ENCODE results near the gene ATP6V1B1. TPM values are rescaled to one million over a fixed set of nuclear protein-coding genes. Genes with fewer than 3 reads are reported as not detected.

Gene ATP6V1B1
- total RNA-seq, 3 donors from 2014 or later, result not detected

DNA sequence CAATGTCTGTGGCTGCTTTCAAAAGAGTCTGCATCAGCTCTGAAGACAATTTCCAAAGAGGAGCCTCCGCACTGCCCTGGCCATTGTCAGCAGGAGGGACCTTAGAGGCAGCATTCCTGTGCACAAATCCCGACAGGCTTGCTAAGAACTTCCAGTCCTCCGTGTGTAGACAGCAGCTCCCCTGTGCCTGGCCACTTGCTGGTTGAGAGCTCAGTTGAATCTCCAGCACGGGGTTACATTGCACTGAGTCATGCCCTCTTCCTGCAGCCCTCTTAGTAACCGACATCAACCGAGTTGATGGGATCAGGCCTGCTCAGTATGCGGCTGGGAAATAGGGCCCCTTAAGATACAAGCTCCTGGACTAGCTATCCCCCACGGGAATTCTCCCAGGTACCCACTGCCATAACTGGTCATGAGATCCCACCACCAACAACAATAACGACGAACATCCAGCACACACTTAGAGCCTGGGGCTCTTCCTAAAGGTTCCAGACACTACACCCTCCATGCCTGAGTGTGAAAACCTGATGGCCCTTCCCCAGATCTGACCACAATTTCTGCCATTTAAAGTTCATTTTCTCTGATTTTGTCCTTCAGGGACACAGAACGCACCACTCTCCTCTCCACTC is 12.0 kb downstream of the ATP6V1B1 start:
- ATAC-seq (peak; percentile 15), DNase-seq (no peak)
- no peaks in the 10 kb centered on the region for H3K9me3 ChIP-seq
- peaks cover 3% of the 10 kb centered on the region for H3K4me1 ChIP-seq (ENCODE audit: low read depth)
- intact Hi-C loops (cut with DNase I, micrococcal nuclease), result loop anchor here in 1 of 2 donors (5.0 kb wide), 1 partner anchor 85 kb away; no protein-coding TSS in a partner anchor
- no peak overlapping the region for H3K4me3 ChIP-seq
- H3K36me3 ChIP-seq (ENCODE audit: low read depth), result no peaks in the 10 kb centered on the region
- TF ChIP-seq, protein P1, sequence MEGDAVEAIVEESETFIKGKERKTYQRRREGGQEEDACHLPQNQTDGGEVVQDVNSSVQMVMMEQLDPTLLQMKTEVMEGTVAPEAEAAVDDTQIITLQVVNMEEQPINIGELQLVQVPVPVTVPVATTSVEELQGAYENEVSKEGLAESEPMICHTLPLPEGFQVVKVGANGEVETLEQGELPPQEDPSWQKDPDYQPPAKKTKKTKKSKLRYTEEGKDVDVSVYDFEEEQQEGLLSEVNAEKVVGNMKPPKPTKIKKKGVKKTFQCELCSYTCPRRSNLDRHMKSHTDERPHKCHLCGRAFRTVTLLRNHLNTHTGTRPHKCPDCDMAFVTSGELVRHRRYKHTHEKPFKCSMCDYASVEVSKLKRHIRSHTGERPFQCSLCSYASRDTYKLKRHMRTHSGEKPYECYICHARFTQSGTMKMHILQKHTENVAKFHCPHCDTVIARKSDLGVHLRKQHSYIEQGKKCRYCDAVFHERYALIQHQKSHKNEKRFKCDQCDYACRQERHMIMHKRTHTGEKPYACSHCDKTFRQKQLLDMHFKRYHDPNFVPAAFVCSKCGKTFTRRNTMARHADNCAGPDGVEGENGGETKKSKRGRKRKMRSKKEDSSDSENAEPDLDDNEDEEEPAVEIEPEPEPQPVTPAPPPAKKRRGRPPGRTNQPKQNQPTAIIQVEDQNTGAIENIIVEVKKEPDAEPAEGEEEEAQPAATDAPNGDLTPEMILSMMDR (IDR thresholded peaks at IDR 0.05), result no peak

DNA sequence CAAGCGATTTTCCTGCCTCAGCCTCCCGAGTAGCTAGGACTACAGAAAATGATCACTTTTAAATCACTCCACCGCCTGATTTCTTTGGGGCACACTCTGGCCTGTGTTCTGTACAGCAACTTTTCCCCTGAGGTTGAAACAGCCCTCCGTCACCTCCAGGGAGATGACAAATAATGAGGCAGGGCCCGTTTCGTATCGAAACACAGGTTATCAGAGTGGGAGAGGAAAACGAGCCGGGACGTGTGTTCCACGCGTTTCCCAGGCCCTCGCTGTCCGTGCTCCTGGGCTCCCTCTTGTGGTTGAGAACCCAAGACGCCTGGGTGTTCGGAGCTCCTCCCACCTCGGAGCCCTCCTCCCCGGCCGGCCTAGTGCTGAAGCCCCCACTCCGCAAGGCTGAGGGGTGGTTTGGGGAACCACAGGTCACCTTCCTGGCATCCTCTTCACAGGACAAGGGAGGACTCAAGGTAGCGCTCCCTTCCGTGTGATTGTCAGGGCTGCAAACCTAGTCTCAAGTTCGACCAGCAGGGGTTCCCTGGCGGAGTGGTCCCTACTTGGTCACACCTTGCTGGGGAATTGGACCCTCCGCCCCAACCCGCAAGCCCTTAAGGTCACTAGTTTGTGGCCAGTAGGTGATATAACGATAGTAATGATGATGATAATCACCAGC is 12.8 kb downstream of the ATP6V1B1 start:
- peak; percentile 89 for ATAC-seq
- peak; percentile 66 to 84 (median 80) for DNase-seq
- Histone ChIP-seq H3K4me3 (no peak overlapping the region), H3K4me1 (ENCODE audit: low read depth) (peaks cover 3% of the 10 kb centered on the region), H3K36me3 (ENCODE audit: low read depth) (no peaks in the 10 kb centered on the region), H3K9me3 (no peaks in the 10 kb centered on the region)
- intact Hi-C loops (cut with DNase I, micrococcal nuclease), result loop anchor here in 1 of 2 donors (5.0 kb wide), 1 partner anchor 86 kb away; no protein-coding TSS in a partner anchor
- TF ChIP-seq, protein P1 (IDR thresholded peaks at IDR 0.05), result peak; percentile 76

DNA sequence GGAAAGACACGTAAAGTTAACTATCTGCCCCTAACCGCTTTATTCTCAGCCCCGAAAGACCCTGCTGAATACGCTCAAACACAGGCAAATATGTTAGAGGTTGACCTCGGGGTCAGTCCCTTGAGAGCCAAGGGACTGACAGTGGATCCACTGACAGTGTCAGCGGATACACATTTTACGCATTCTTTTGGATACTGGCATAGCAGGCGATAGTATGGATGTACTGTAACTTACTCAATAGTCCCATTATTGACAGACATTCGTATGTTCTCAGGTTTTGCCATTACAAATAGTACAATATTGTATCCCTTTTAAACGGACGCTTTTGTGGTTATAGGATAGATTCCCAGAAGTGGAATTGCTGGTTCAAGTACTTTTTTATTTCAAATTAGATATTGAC is 13.4 kb downstream of the ATP6V1B1 start:
- intact Hi-C loops (cut with DNase I, micrococcal nuclease), result loop anchor here in 1 of 2 donors (5.0 kb wide), 1 partner anchor 87 kb away; no protein-coding TSS in a partner anchor
- H3K36me3 ChIP-seq (ENCODE audit: low read depth), result no peaks in the 10 kb centered on the region
- H3K9me3 ChIP-seq, result no peaks in the 10 kb centered on the region
- no peak for DNase-seq
- no peak for ATAC-seq
- TF ChIP-seq, protein P1 (IDR thresholded peaks at IDR 0.05), result no peak
- peaks cover 3% of the 10 kb centered on the region for H3K4me1 ChIP-seq (ENCODE audit: low read depth)
- no peak overlapping the region for H3K4me3 ChIP-seq

DNA sequence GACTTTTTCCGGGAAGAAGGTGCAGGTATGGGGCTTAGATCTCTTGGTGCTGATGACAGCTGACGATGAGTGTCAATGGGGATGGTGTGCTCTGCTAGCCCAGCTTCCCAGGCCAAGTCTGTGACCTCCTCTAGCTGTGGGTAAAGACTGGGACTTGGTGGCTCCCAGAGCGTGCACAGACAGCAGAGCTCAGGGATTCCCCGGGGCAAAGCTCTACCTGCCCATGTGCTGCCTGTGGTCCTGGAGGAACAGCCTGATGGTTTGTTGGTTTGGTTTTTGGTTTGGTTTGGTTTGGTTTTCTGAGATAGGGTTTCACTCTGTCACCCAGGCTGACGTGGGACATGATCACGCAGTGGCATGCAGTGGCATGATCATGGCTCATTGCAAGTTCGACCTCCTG is 19.2 kb downstream of the ATP6V1B1 start:
- TF ChIP-seq, protein P1 (IDR thresholded peaks at IDR 0.05), result no peak
- H3K4me3 ChIP-seq, result no peak overlapping the region

DNA sequence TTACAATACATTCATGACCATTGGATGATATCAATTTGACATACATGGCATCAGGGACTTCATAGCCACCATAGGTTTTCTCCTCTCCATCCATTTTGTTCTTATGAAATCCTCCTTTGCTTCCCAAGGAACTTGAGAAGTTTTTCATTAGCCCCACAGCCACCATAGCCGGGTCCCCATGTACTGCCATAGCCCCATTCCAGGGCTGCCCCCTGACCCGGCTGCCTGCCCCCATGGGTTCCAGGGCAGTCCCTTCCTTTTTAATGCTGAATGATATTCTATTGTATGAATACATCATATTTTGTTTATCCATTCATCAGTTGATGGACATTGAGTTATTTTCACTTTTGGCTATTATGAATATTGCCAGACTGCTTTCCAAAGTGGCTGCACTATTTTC is 20.4 kb downstream of the ATP6V1B1 start:
- Histone ChIP-seq H3K9me3 (no peaks in the 10 kb centered on the region), H3K4me3 (no peak overlapping the region), H3K36me3 (ENCODE audit: low read depth) (no peaks in the 10 kb centered on the region), H3K4me1 (ENCODE audit: low read depth) (no peaks in the 10 kb centered on the region)
- DNase-seq (no peak), ATAC-seq (no peak)
- intact Hi-C loops (cut with DNase I, micrococcal nuclease), result no loop called here
- TF ChIP-seq, protein P1 (IDR thresholded peaks at IDR 0.05), result no peak

More for the DNA sequence above, 19.2 kb downstream of the ATP6V1B1 start:
- Histone ChIP-seq H3K36me3 (ENCODE audit: low read depth) (no peaks in the 10 kb centered on the region), H3K4me1 (ENCODE audit: low read depth) (no peaks in the 10 kb centered on the region), H3K9me3 (no peaks in the 10 kb centered on the region)
- intact Hi-C loops (cut with DNase I, micrococcal nuclease), result no loop called here
- DNase-seq (no peak), ATAC-seq (no peak)

Measured in mucosa of descending colon (tissue), 3 donors.